Activated CD8-positive, alpha-beta T cell treated with anti-CD3 and anti-CD28 coated beads for 36 hours (primary cell): Measurements from ENCODE around the gene RFNG. TPM values are rescaled to one million over a fixed set of nuclear protein-coding genes. Genes with fewer than 3 reads are reported as not detected.

Source experiments
- ATAC-seq: fragments of 200-7000 bp; cut with Tn5 transposase; one replicate; pipeline ENCODE4 v1.10.0; 2021; ENCODE audit warnings: mild to moderate bottlenecking, moderate library complexity
- CTCF ChIA-PET: fragments of 350-600 bp; sonication (Branson Sonifier 250); formaldehyde crosslinking; loops from one replicate; lab custom pipeline; 2021; ENCODE audit warnings: antibody characterized with exemption; lab: Charles Lee
- POLR2A ChIA-PET: fragments of 350-600 bp; sonication (Branson Sonifier 250); formaldehyde crosslinking; loops from one replicate; lab custom pipeline; 2021; ENCODE audit warnings: antibody characterized with exemption; lab: Charles Lee
- DNase-seq: peaks from one replicate; pipeline ENCODE4 v3.0.0-alpha.2; 2020
- H3K27ac Mint-ChIP-seq: one replicate; pipeline ENCODE4 v1.8.0; 2021; ENCODE audit warnings: mild to moderate bottlenecking, mixed read lengths
- H3K27me3 Mint-ChIP-seq: one replicate; pipeline ENCODE4 v1.8.0; 2021; ENCODE audit warnings: mixed read lengths
- H3K36me3 Mint-ChIP-seq: one replicate; pipeline ENCODE4 v1.8.0; 2021; ENCODE audit warnings: low read depth, mixed read lengths
- H3K4me1 Mint-ChIP-seq: one replicate; pipeline ENCODE4 v1.8.0; 2021; ENCODE audit warnings: low read depth, mixed read lengths
- H3K4me3 Mint-ChIP-seq: one replicate; pipeline ENCODE4 v1.8.0; 2021; ENCODE audit warnings: mild to moderate bottlenecking, moderate library complexity, mixed read lengths
- H3K9me3 Mint-ChIP-seq: one replicate; pipeline ENCODE4 v1.8.0; 2021; ENCODE audit warnings: mixed read lengths
- CTCF ChIP-seq: fragments of 200-600 bp; IDR thresholded peaks from one replicate; pipeline ENCODE4 v1.8.0; 2022; ENCODE audit warnings: antibody characterized with exemption, mild to moderate bottlenecking
- intact Hi-C: fragments of 100-400 bp; cut with micrococcal nuclease; formaldehyde crosslinking; loops from one replicate; pipeline ENCODE4 v1.10.0; 2022
- total RNA-seq, 2 experiments: library from RNA; stranded (reverse); gene quantifications; one replicate each; pipeline ENCODE4 v1.2.3, GENCODE V29; 2021

Gene RFNG
- total RNA-seq, 2 experiments from 2014 or later: 14.2 to 15.3 TPM

GRCh38 chr17:82020572-82021106, 31.0 kb downstream of the RFNG start:
- peak overlapping the region; percentile 89 for H3K4me3 Mint-ChIP-seq
- no peak overlapping the region for H3K27ac Mint-ChIP-seq
- no peaks in the 10 kb centered on the region for H3K27me3 Mint-ChIP-seq
- DNase-seq: no peak
- intact Hi-C loops: loop anchor here (5.0 to 10.0 kb wide), 2 partner anchors 63 to 134 kb away; no protein-coding TSS in a partner anchor
- H3K9me3 Mint-ChIP-seq: no peaks in the 10 kb centered on the region
- no peak for TF ChIP-seq CTCF
- POLR2A ChIA-PET: interaction anchor here (0.6 to 2.2 kb wide), 6 partner anchors 42 to 75 kb away, joined by 3 to 9 read pairs (median 3); no protein-coding TSS in a partner anchor
- no peak for ATAC-seq
- peaks cover 12% of the 10 kb centered on the region for H3K4me1 Mint-ChIP-seq
- CTCF ChIA-PET: interaction anchor here (1.0 to 6.5 kb wide), 27 partner anchors 10 to 357 kb away, joined by 3 to 121 read pairs (median 5); partner anchors contain the start of genes DCXR, MAFG, NOTUM and PYCR1
- H3K36me3 Mint-ChIP-seq: peaks cover 5% of the 10 kb centered on the region

- no peak overlapping the region for H3K27ac Mint-ChIP-seq
- no peak overlapping the region for H3K4me3 Mint-ChIP-seq
- POLR2A ChIA-PET: interaction anchor here (0.5 to 2.2 kb wide), 6 partner anchors 41 to 316 kb away, joined by 3 to 9 read pairs (median 3); no protein-coding TSS in a partner anchor
- H3K27me3 Mint-ChIP-seq: no peaks in the 10 kb centered on the region
- peaks cover 12% of the 10 kb centered on the region for H3K4me1 Mint-ChIP-seq
- intact Hi-C loops: loop anchor here (5.0 to 10.0 kb wide), 2 partner anchors 63 to 135 kb away; no protein-coding TSS in a partner anchor
- H3K36me3 Mint-ChIP-seq: peaks cover 5% of the 10 kb centered on the region
- peak; percentile 83 for DNase-seq
- peak; percentile 95 for TF ChIP-seq CTCF
- H3K9me3 Mint-ChIP-seq: no peaks in the 10 kb centered on the region
- no peak for ATAC-seq
- CTCF ChIA-PET: interaction anchor here (0.5 to 6.5 kb wide), 32 partner anchors 8 to 356 kb away, joined by 3 to 121 read pairs (median 4); partner anchors contain the start of genes DCXR, MAFG, NOTUM and PYCR1
Observed at GRCh38 chr17:82019690-82020571, 31.7 kb downstream of the RFNG start.

GRCh38 chr17:82018989-82019689, 32.5 kb downstream of the RFNG start:
- Mint-ChIP-seq H3K27me3 (no peaks in the 10 kb centered on the region), H3K36me3 (peaks cover 5% of the 10 kb centered on the region), H3K4me1 (peaks cover 11% of the 10 kb centered on the region), H3K9me3 (no peaks in the 10 kb centered on the region), H3K4me3 (no peak overlapping the region), H3K27ac (no peak overlapping the region)
- ChIA-PET CTCF (interaction anchor here (0.5 to 6.5 kb wide), 29 partner anchors 9 to 201 kb away, joined by 3 to 121 read pairs (median 4); partner anchors contain the start of genes DCXR, NOTUM, PYCR1 and RAC3), POLR2A (interaction anchor here (0.5 to 1.5 kb wide), 2 partner anchors 60 to 315 kb away, joined by 3 read pairs; no protein-coding TSS in a partner anchor)
- no peak for ATAC-seq
- no peak for DNase-seq
- intact Hi-C loops: no loop called here
- TF ChIP-seq CTCF: no peak

GRCh38 chr17:82018152-82018988, 33.2 kb downstream of the RFNG start:
- ChIA-PET CTCF (interaction anchor here (1.1 to 6.5 kb wide), 6 partner anchors 12 to 127 kb away, joined by 3 to 121 read pairs (median 14); partner anchors contain the start of genes DCXR, NOTUM and RAC3), POLR2A (interaction anchor here (1.5 kb wide), 1 partner anchor 59 kb away, joined by 3 read pairs; no protein-coding TSS in a partner anchor)
- Mint-ChIP-seq H3K4me1 (peaks cover 8% of the 10 kb centered on the region), H3K27ac (no peak overlapping the region), H3K9me3 (no peaks in the 10 kb centered on the region), H3K36me3 (peaks cover 5% of the 10 kb centered on the region), H3K4me3 (no peak overlapping the region), H3K27me3 (no peaks in the 10 kb centered on the region)
- TF ChIP-seq CTCF: no peak
- DNase-seq: no peak
- no peak for ATAC-seq
- intact Hi-C loops: no loop called here
